Endothelial cell of umbilical vein (primary cell): ENCODE results near the gene RNPEP. TPM values are rescaled to one million over a fixed set of nuclear protein-coding genes. Genes with fewer than 3 reads are reported as not detected.

Experiments used
- BruUV-seq: library from RNA; stranded (reverse); fragments of 400-500 nt; replicated peaks from 2 replicates; lab custom pipeline; 2021; lab: Mats Ljungman, UMichigan
- CTCF ChIA-PET: fragments of 300-600, 350-600 bp; sonication (Branson Sonifier 250); formaldehyde crosslinking; loops from one replicate; lab custom pipeline; 2021; ENCODE audit warnings: antibody characterized with exemption, inconsistent platforms; lab: Charles Lee
- POLR2A ChIA-PET: fragments of 300-600, 350-600 bp; sonication (Branson Sonifier 250); formaldehyde crosslinking; loops from one replicate; lab custom pipeline; 2021; ENCODE audit warnings: antibody characterized with exemption, inconsistent platforms; lab: Charles Lee
- DNase-seq: peaks from one replicate; pipeline ENCODE4 v3.0.0-alpha.2; 2011; ENCODE audit warnings: low read depth, low spot score
- FAIRE-seq: peaks from 2 replicates; lab custom pipeline; 2011; peaks lifted over from hg19 to GRCh38; lab: Jason Lieb, UNC
- H2AFZ ChIP-seq: 2 replicates; pipeline ENCODE4 v1.6.0; 2012; ENCODE audit warnings: low read depth, low read length, control low read depth, inconsistent platforms
- H3K27ac ChIP-seq: 2 replicates; pipeline ENCODE4 v1.5.1; 2011; ENCODE audit warnings: low read depth, mild to moderate bottlenecking, control low read depth, low read length, moderate library complexity; ENCODE audit not compliant: insufficient read depth
- H3K27me3 ChIP-seq, 2 experiments: 2 replicates each; pipeline versions ENCODE4 v1.6.0 to v1.6.1; 2011; ENCODE audit warnings: low read length in 2 of 2, mixed read lengths in 1 of 2; ENCODE audit not compliant: control insufficient read depth in 2 of 2, insufficient read depth in 2 of 2
- H3K36me3 ChIP-seq, 2 experiments: 2 replicates in 1 of 2; 3 replicates in 1 of 2; pipeline ENCODE4 v1.5.1; 2011; ENCODE audit warnings: low read length in 2 of 2, mild to moderate bottlenecking in 1 of 2, moderate library complexity in 1 of 2; ENCODE audit not compliant: control insufficient read depth in 2 of 2, insufficient read depth in 2 of 2; ENCODE audit errors: extremely low read depth in 1 of 2
- H3K4me1 ChIP-seq: 3 replicates; pipeline ENCODE4 v1.5.1; 2011; ENCODE audit warnings: mild to moderate bottlenecking, low read length; ENCODE audit not compliant: control insufficient read depth, insufficient read depth; ENCODE audit errors: extremely low read depth
- H3K4me2 ChIP-seq: 2 replicates; pipeline ENCODE4 v1.6.1; 2011; ENCODE audit warnings: low read length, control low read depth, mixed read lengths; ENCODE audit not compliant: insufficient read depth
- H3K4me3 ChIP-seq, 3 experiments: fragments of 200-600 bp in 1 of 3; sonication (generic), shearing (Covaris generic) in 1 of 3; replicated peaks in 1 of 3; 2 replicates each; pipeline ENCODE4 v1.5.1; 2011 to 2016; ENCODE audit warnings: control low read depth in 3 of 3, low read length in 3 of 3, mild to moderate bottlenecking in 2 of 3, inconsistent platforms in 1 of 3, low read depth in 1 of 3, moderate library complexity in 1 of 3; ENCODE audit not compliant: insufficient read depth in 1 of 3
- H3K79me2 ChIP-seq: 2 replicates; pipeline ENCODE4 v1.6.0; 2012; ENCODE audit warnings: low read length, inconsistent platforms; ENCODE audit not compliant: control insufficient read depth, insufficient read depth
- H3K9ac ChIP-seq: replicated peaks from 2 replicates; pipeline ENCODE3; 2011; ENCODE audit warnings: low read length, control low read depth; ENCODE audit not compliant: insufficient read depth; ENCODE audit errors: extremely low read depth
- H3K9me1 ChIP-seq: replicated peaks from 3 replicates; pipeline ENCODE4 v1.6.0; 2011; ENCODE audit warnings: mild to moderate bottlenecking, low read length; ENCODE audit not compliant: control insufficient read depth, insufficient read depth; ENCODE audit errors: extremely low read depth
- H3K9me3 ChIP-seq: replicated peaks from 2 replicates; pipeline ENCODE4 v1.5.1; 2012; ENCODE audit warnings: low read length, inconsistent platforms; ENCODE audit not compliant: control insufficient read depth, insufficient read depth
- H4K20me1 ChIP-seq: replicated peaks from 2 replicates; pipeline ENCODE3; 2011; ENCODE audit warnings: mild to moderate bottlenecking, low read length; ENCODE audit not compliant: control insufficient read depth, insufficient read depth; ENCODE audit errors: extremely low read depth
- CTCF ChIP-seq, 2 donors: IDR thresholded peaks; 1 replicate in 1 of 2; 2 replicates in 1 of 2; pipeline ENCODE4 v1.5.1; 2011; ENCODE audit warnings: low read length in 2 of 2, mild to moderate bottlenecking in 2 of 2, moderate library complexity in 2 of 2, control low read depth in 1 of 2, inconsistent platforms in 1 of 2, low read depth in 1 of 2; ENCODE audit not compliant: insufficient read depth in 1 of 2; ENCODE audit errors: extremely low read depth in 1 of 2
- EZH2 ChIP-seq: IDR thresholded peaks from 2 replicates; pipeline ENCODE4 v1.6.1; 2012; ENCODE audit warnings: borderline replicate concordance, low read depth, mild to moderate bottlenecking, moderate library complexity, low read length, inconsistent platforms; ENCODE audit not compliant: severe bottlenecking
- FOS ChIP-seq: IDR thresholded peaks from 2 replicates; pipeline ENCODE4 v1.6.1; 2011; ENCODE audit warnings: mild to moderate bottlenecking, low read length, moderate library complexity, borderline replicate concordance; ENCODE audit not compliant: insufficient read depth
- GATA2 ChIP-seq: IDR thresholded peaks from 2 replicates; pipeline ENCODE4 v1.7.0; 2011; ENCODE audit warnings: low read depth, mild to moderate bottlenecking, moderate library complexity, mixed read lengths, low read length; ENCODE audit not compliant: insufficient read length, insufficient read depth
- JUN ChIP-seq: IDR thresholded peaks from 2 replicates; pipeline ENCODE4 v1.6.1; 2011; ENCODE audit warnings: borderline replicate concordance, low read depth; ENCODE audit not compliant: insufficient read length, insufficient read depth
- MAX ChIP-seq: IDR thresholded peaks from 2 replicates; pipeline ENCODE4 v1.6.1; 2011; ENCODE audit not compliant: insufficient read depth, insufficient read length
- MYC ChIP-seq: IDR thresholded peaks from one replicate; pipeline ENCODE4 v1.6.1; 2011; ENCODE audit warnings: mild to moderate bottlenecking, low read depth, low read length
- POLR2A ChIP-seq: IDR thresholded peaks from 2 replicates; pipeline ENCODE4 v1.6.1; 2012; ENCODE audit warnings: low read depth, mild to moderate bottlenecking, control low read depth, low read length
- POLR2AphosphoS5 ChIP-seq: IDR thresholded peaks from 2 replicates; pipeline ENCODE4 v1.6.1; 2012; ENCODE audit warnings: low read depth, mild to moderate bottlenecking, control low read depth, low read length, moderate library complexity; ENCODE audit not compliant: insufficient read depth
- dilution Hi-C: fragments of 300-500 bp; cut with MboI; formaldehyde crosslinking; loops from one replicate; pipeline ENCODE4 v1.15.0; 2019; ENCODE audit warnings: low sequenced_read_pairs; ENCODE audit not compliant: extremely low pct_ligation_motif_present
- intact Hi-C: fragments of 100-400 bp; cut with micrococcal nuclease; formaldehyde crosslinking; loops from one replicate; pipeline ENCODE4 v1.10.0; 2022
- polyA plus RNA-seq, 4 experiments: library from polyadenylated mRNA; depleted of rRNA in 3 of 4; stranded (reverse) in 3 of 4; unstranded in 1 of 4; fragments of >200 nt; gene quantifications; 2 replicates each; pipeline versions ENCODE4 v1.2.1 to v1.2.3, GENCODE V29; 2011 to 2012; ENCODE audit warnings: missing spikeins in 1 of 4
- total RNA-seq: library from RNA; stranded (reverse); gene quantifications from 2 replicates; pipeline ENCODE4 v1.2.3, GENCODE V29; 2021

The RNPEP gene
- total and polyA plus RNA-seq, 2 donors (not counting 3 experiments of a cell fraction or from before 2014, with no cell fraction given): 56.1 to 73.5 TPM

GRCh38 chr1:201989354-201990128 is 7.1 kb downstream of the RNPEP start:
- POLR2A ChIA-PET: no interaction called here
- intact Hi-C loops: no loop called here

More at GRCh38 chr1:201989354-201990128, 7.1 kb downstream of the RNPEP start:
- no peak overlapping the region for H3K4me3 ChIP-seq
- no peak overlapping the region for H2AFZ ChIP-seq
- H3K4me2 ChIP-seq: no peak overlapping the region
- FAIRE-seq (no peak), DNase-seq (no peak)
- TF ChIP-seq GATA2: no peak
- no peak for TF ChIP-seq POLR2A
- no peak for TF ChIP-seq JUN
- no peak for TF ChIP-seq FOS
- TF ChIP-seq POLR2AphosphoS5: no peak
- no peak for TF ChIP-seq CTCF (IDR thresholded peaks at IDR 0.05; ENCODE audit: extremely low read depth in 1 of 2, insufficient read depth in 1 of 2, low read depth in 1 of 2, low read length in 2 of 2)
- TF ChIP-seq EZH2: no peak
- TF ChIP-seq MYC: no peak
- TF ChIP-seq MAX: no peak
- dilution Hi-C loops: no loop called here
- no peak overlapping the region for H3K27ac ChIP-seq
- no peaks in the 10 kb centered on the region for H4K20me1 ChIP-seq
- BruUV-seq: no TSS peak
- CTCF ChIA-PET: interaction anchor here (1.5 to 2.4 kb wide), 3 partner anchors 9 to 94 kb away, joined by 3 to 12 read pairs (median 6); no protein-coding TSS in a partner anchor
- H3K4me1 ChIP-seq: no peaks in the 10 kb centered on the region
- peaks cover 5 to 10% of the 10 kb centered on the region in 2 experiments for H3K36me3 ChIP-seq
- H3K9ac ChIP-seq: no peak overlapping the region
- peaks cover 9% of the 10 kb centered on the region for H3K79me2 ChIP-seq
- no peaks in the 10 kb centered on the region for H3K9me1 ChIP-seq
- no peaks in the 10 kb centered on the region for H3K27me3 ChIP-seq
- no peaks in the 10 kb centered on the region for H3K9me3 ChIP-seq
